Uterus (tissue), 4 donors: ENCODE data around the gene DIO3. TPM values are rescaled to one million over a fixed set of nuclear protein-coding genes. Genes with fewer than 3 reads are reported as not detected.

ENCODE experiments used
- DNase-seq, 2 donors: peaks; one replicate each; pipeline ENCODE4 v3.0.0-alpha.2; 2019 to 2020
- H3K27ac ChIP-seq, 2 donors: fragments of 200-600 bp; sonication (generic); 1 replicate in 1 of 2; 2 replicates in 1 of 2; pipeline ENCODE4 v1.5.1; 2016 to 2018
- H3K27me3 ChIP-seq, 2 donors: fragments of 200-600 bp; sonication (generic); one replicate each; pipeline ENCODE4 v1.5.1; 2018 to 2019; ENCODE audit warnings: control low read depth in 1 of 2
- H3K36me3 ChIP-seq, 2 donors: fragments of 200-600 bp; sonication (generic); one replicate each; pipeline ENCODE4 v1.5.1; 2019; ENCODE audit warnings: control low read depth in 1 of 2
- H3K4me1 ChIP-seq, 2 donors: fragments of 200-600 bp; sonication (generic); one replicate each; pipeline ENCODE4 v1.5.1; 2018 to 2019; ENCODE audit warnings: control low read depth in 1 of 2
- H3K4me3 ChIP-seq, 2 donors: fragments of 200-600 bp; sonication (generic); 1 replicate in 1 of 2; 2 replicates in 1 of 2; pipeline ENCODE4 v1.5.1; 2018 to 2019; ENCODE audit warnings: mild to moderate bottlenecking in 1 of 2
- H3K9me3 ChIP-seq, 2 donors: fragments of 200-600 bp; sonication (generic); one replicate each; pipeline ENCODE4 v1.5.1; 2019; ENCODE audit warnings: control low read depth in 1 of 2
- CTCF ChIP-seq, 4 experiments: fragments of 200-600 bp in 2 of 4; fragments of 450-650 bp in 2 of 4; sonication (generic) in 2 of 4; IDR thresholded peaks; one replicate each; pipeline ENCODE4 v1.5.1; 2016 to 2019; ENCODE audit warnings: antibody characterized with exemption in 4 of 4, mild to moderate bottlenecking in 2 of 4, moderate library complexity in 1 of 4
- POLR2A ChIP-seq, 2 donors: fragments of 450-650 bp; IDR thresholded peaks; one replicate each; pipeline ENCODE4 v1.6.1; 2016; ENCODE audit warnings: antibody characterized with exemption in 2 of 2, mild to moderate bottlenecking in 1 of 2, moderate library complexity in 1 of 2
- intact Hi-C: fragments of 100-400 bp; cut with DNase I; formaldehyde crosslinking; loops from one replicate; pipeline ENCODE4 v1.15.1; 2023; ENCODE audit warnings: low total_unique reads
- total RNA-seq, 4 donors: library from RNA; depleted of rRNA in 3 of 4; stranded (reverse); fragments of >200 nt in 3 of 4; gene quantifications; one replicate each; pipeline versions ENCODE4 v1.1.0 to v1.2.4, GENCODE V29; 2014 to 2023
- donor health status: DM: yes; HTN: yes; CAD: no.

Gene DIO3
- total RNA-seq, 4 donors from 2014 or later = 0.26 to 9.0 (median 5.5) TPM

GRCh38 chr14:101516401-101516800 lies 44.9 kb upstream of the DIO3 start:
- TF ChIP-seq CTCF (IDR thresholded peaks at IDR 0.05) = no peak
- TF ChIP-seq POLR2A (IDR thresholded peaks at IDR 0.05) = no peak
- no peaks in the 10 kb centered on the region for H3K4me1 ChIP-seq
- no peak overlapping the region for H3K4me3 ChIP-seq
- H3K27me3 ChIP-seq = no peaks in the 10 kb centered on the region
- intact Hi-C loops = no loop called here
- DNase-seq = no peak
- H3K9me3 ChIP-seq = no peaks in the 10 kb centered on the region
- no peaks in the 10 kb centered on the region for H3K36me3 ChIP-seq
- no peak overlapping the region for H3K27ac ChIP-seq

DNA sequence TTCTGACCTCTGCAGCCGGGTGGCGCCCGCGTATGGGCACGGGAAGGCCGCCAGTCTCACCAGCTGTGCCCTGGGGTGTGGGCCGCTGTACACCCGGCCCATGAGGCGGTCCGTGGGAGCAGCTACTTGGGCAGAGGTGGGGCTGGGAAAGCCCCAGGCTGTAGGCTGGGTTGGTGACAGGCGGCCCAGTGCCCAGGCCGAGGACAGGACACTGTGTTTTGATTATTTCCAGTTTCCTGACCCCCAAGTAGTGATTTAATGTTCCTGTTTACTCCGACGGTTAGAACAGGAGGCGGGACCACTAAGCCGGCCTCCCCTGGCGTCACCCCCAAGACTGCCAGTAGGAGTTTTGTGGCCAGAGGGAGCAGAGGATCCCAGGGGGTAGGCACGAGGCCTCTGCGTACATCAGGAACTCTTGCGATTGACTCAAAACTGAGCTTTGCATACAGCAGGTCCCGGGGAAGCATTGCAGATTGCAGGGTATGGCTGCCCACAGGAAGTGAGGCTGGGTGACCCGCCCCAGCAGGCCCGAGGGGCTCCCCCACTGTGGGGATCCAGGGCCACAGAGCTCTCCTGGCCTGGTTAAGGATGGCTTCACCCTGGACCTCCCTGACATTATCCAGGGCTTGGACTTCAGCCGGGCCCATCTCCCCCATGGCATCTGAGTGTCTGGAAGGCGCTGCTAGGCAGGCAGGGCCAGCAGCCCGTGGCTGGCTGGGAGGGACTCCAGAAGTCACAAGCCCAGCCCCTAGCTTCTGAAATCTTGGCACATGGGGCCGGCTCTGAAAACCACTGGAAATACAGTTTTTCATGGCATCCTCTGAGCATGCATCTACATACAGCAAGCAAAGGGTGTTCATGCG lies 42.5 kb upstream of the DIO3 start:
- Histone ChIP-seq H3K4me1 (no peaks in the 10 kb centered on the region), H3K36me3 (no peaks in the 10 kb centered on the region), H3K27me3 (no peaks in the 10 kb centered on the region), H3K4me3 (no peak overlapping the region), H3K9me3 (no peaks in the 10 kb centered on the region), H3K27ac (peak overlapping the region; percentile 64)
- intact Hi-C loops = no loop called here
- DNase-seq = peak; percentile 57 to 76
- peak in 1 of 2 donors; percentile 14 for TF ChIP-seq POLR2A (IDR thresholded peaks at IDR 0.05)
- TF ChIP-seq CTCF (IDR thresholded peaks at IDR 0.05) = no peak

- Histone ChIP-seq H3K36me3 (no peaks in the 10 kb centered on the region), H3K9me3 (no peaks in the 10 kb centered on the region), H3K27ac (peak overlapping the region; percentile 56 to 59), H3K4me1 (no peaks in the 10 kb centered on the region), H3K4me3 (no peak overlapping the region), H3K27me3 (no peaks in the 10 kb centered on the region)
- intact Hi-C loops = no loop called here
- TF ChIP-seq POLR2A (IDR thresholded peaks at IDR 0.05) (no peak), CTCF (IDR thresholded peaks at IDR 0.05) (no peak)
- DNase-seq = peak; percentile 75 to 78
These were observed 40.4 kb upstream of the DIO3 start for GRCh38 chr14:101520621-101521472.

GRCh38 chr14:101521473-101521915 lies 39.8 kb upstream of the DIO3 start:
- no peak overlapping the region for H3K4me3 ChIP-seq
- peak overlapping the region; percentile 56 to 59 for H3K27ac ChIP-seq
- H3K9me3 ChIP-seq = no peaks in the 10 kb centered on the region
- no peak for DNase-seq
- no peaks in the 10 kb centered on the region for H3K4me1 ChIP-seq
- TF ChIP-seq POLR2A (IDR thresholded peaks at IDR 0.05) (no peak), CTCF (IDR thresholded peaks at IDR 0.05) (no peak)
- no peaks in the 10 kb centered on the region for H3K36me3 ChIP-seq
- H3K27me3 ChIP-seq = no peaks in the 10 kb centered on the region
- intact Hi-C loops = no loop called here

DNA sequence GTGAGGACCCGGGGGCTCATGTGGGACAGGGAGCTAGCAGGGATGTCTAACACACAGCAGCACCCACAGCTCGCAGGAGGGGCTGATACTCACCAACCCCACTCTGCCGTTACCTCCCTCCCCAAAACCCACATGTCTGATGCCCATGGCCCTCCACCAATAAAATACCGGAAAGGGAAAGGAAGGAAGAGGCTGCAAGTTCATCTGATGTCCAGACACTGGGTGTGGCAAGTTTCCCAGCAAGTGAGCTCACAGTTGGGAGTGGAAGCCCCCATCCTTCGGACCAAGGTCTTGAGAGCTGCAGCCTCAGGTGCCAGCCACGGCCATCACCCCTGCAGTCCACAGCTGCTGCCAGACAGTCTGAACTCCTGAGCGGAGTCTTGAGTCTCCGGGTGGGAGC lies 39.3 kb upstream of the DIO3 start:
- H3K9me3 ChIP-seq = no peaks in the 10 kb centered on the region
- no peaks in the 10 kb centered on the region for H3K4me1 ChIP-seq
- H3K27me3 ChIP-seq = no peaks in the 10 kb centered on the region
- peak overlapping the region in 1 of 2 donors; percentile 56 for H3K27ac ChIP-seq
- TF ChIP-seq CTCF (IDR thresholded peaks at IDR 0.05) (no peak), POLR2A (IDR thresholded peaks at IDR 0.05) (no peak)
- no peaks in the 10 kb centered on the region for H3K36me3 ChIP-seq
- intact Hi-C loops = no loop called here
- DNase-seq = no peak
- H3K4me3 ChIP-seq = no peak overlapping the region
